NCI-H187 (cell line): Measurements from ENCODE around the gene HBA2.
"Not testable (repeated sequence)": the region's sequence is repeated elsewhere in the genome, so short reads cannot be mapped to it uniquely, and the experiment has no call there.

Experiments used
- DNase-seq, 2 experiments: peaks; one replicate each; lab custom pipeline; 2025; lab: John Stamatoyannopoulos, UW

Gene HBA2

DNA sequence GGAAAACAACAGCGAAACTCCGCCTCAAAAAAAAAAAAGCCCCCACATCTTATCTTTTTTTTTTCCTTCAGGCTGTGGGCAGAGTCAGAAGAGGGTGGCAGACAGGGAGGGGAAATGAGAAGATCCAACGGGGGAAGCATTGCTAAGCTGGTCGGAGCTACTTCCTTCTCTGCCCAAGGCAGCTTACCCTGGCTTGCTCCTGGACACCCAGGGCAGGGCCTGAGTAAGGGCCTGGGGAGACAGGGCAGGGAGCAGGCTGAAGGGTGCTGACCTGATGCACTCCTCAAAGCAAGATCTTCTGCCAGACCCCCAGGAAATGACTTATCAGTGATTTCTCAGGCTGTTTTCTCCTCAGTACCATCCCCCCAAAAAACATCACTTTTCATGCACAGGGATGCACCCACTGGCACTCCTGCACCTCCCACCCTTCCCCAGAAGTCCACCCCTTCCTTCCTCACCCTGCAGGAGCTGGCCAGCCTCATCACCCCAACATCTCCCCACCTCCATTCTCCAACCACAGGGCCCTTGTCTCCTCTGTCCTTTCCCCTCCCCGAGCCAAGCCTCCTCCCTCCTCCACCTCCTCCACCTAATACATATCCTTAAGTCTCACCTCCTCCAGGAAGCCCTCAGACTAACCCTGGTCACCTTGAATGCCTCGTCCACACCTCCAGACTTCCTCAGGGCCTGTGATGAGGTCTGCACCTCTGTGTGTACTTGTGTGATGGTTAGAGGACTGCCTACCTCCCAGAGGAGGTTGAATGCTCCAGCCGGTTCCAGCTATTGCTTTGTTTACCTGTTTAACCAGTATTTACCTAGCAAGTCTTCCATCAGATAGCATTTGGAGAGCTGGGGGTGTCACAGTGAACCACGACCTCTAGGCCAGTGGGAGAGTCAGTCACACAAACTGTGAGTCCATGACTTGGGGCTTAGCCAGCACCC is 2.6 kb downstream of the HBA2 start:
- no peak for DNase-seq

DNA sequence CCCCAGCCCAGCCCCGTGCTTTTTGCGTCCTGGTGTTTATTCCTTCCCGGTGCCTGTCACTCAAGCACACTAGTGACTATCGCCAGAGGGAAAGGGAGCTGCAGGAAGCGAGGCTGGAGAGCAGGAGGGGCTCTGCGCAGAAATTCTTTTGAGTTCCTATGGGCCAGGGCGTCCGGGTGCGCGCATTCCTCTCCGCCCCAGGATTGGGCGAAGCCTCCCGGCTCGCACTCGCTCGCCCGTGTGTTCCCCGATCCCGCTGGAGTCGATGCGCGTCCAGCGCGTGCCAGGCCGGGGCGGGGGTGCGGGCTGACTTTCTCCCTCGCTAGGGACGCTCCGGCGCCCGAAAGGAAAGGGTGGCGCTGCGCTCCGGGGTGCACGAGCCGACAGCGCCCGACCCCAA is 3.3 kb downstream of the HBA2 start:
- not testable (repeated sequence) for DNase-seq

DNA sequence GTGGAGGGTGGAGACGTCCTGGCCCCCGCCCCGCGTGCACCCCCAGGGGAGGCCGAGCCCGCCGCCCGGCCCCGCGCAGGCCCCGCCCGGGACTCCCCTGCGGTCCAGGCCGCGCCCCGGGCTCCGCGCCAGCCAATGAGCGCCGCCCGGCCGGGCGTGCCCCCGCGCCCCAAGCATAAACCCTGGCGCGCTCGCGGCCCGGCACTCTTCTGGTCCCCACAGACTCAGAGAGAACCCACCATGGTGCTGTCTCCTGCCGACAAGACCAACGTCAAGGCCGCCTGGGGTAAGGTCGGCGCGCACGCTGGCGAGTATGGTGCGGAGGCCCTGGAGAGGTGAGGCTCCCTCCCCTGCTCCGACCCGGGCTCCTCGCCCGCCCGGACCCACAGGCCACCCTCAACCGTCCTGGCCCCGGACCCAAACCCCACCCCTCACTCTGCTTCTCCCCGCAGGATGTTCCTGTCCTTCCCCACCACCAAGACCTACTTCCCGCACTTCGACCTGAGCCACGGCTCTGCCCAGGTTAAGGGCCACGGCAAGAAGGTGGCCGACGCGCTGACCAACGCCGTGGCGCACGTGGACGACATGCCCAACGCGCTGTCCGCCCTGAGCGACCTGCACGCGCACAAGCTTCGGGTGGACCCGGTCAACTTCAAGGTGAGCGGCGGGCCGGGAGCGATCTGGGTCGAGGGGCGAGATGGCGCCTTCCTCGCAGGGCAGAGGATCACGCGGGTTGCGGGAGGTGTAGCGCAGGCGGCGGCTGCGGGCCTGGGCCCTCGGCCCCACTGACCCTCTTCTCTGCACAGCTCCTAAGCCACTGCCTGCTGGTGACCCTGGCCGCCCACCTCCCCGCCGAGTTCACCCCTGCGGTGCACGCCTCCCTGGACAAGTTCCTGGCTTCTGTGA is 4.1 kb downstream of the HBA2 start, which contains the start of gene HBA1:
TSS of gene HBA1 (plus strand) at position 204 of the 906 bp plus-strand sequence. CDS start at position 241, 37 bp downstream.
- DNase-seq: not testable (repeated sequence)

DNA sequence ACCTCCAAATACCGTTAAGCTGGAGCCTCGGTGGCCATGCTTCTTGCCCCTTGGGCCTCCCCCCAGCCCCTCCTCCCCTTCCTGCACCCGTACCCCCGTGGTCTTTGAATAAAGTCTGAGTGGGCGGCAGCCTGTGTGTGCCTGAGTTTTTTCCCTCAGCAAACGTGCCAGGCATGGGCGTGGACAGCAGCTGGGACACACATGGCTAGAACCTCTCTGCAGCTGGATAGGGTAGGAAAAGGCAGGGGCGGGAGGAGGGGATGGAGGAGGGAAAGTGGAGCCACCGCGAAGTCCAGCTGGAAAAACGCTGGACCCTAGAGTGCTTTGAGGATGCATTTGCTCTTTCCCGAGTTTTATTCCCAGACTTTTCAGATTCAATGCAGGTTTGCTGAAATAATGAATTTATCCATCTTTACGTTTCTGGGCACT is 4.7 kb downstream of the HBA2 start:
- DNase-seq: no peak

DNA sequence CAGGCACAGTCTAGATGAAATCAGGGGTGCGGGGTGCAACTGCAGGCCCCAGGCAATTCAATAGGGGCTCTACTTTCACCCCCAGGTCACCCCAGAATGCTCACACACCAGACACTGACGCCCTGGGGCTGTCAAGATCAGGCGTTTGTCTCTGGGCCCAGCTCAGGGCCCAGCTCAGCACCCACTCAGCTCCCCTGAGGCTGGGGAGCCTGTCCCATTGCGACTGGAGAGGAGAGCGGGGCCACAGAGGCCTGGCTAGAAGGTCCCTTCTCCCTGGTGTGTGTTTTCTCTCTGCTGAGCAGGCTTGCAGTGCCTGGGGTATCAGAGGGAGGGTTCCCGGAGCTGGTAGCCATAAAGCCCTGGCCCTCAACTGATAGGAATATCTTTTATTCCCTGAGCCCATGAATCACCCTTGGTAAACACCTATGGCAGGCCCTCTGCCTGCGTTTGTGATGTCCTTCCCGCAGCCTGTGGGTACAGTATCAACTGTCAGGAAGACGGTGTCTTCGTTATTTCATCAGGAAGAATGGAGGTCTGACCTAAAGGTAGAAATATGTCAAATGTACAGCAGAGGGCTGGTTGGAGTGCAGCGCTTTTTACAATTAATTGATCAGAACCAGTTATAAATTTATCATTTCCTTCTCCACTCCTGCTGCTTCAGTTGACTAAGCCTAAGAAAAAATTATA is 5.4 kb downstream of the HBA2 start:
- no peak for DNase-seq

DNA sequence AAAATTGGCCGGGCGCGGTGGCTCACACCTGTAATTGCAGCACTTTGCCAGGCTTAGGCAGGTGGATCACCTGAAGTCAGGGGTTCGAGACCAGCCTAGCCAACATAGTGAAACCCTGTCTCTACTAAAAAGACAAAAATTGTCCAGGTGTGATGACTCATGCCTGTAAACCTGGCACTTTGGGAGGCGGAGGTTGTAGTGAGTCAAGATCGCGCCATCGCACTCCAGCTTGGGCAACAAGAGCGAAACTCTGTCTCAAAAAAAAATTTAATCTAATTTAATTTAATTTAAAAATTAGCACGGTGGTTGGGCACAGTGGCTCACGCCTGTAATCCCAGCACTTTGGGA is 6.0 kb downstream of the HBA2 start:
- DNase-seq: no peak

DNA sequence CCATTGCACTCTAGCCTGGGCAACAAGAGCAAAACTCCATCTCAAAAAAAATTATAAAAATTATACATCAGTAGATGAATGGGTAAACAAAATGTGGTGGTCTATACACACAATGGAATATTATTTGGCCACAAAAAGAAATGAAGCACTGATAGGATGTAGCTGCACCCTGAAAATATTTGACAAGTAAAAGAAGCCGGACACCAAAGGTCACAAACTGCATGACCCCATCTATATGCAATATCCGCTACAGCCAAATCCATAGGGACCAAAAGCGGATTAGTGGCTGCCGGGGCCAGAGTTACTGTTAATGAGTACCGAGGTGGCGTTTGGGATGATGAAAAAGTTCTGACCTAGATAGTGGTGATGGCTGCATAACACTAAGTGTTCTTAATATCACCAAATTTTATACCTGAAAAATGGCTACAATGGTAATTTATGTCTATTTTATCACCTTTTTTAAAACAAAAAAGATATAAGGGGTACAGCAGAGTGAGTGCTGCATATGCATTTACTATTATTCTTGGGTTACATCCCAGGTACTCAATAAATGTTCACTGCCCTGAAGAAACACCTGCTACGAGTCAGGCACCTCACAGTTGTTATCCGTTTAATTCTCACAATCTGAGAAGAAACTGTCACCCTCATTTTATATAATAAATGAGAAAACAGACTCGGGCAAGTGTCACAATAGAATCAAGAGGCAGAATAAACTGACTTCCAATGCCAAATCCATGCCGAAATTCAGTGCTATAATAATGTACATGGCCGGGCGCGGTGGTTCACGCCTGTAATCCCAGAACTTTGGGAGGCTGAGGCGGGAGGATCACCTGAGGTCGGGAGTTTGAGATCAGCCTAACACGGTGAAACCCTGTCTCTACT is 6.8 kb downstream of the HBA2 start:
- DNase-seq: no peak

DNA sequence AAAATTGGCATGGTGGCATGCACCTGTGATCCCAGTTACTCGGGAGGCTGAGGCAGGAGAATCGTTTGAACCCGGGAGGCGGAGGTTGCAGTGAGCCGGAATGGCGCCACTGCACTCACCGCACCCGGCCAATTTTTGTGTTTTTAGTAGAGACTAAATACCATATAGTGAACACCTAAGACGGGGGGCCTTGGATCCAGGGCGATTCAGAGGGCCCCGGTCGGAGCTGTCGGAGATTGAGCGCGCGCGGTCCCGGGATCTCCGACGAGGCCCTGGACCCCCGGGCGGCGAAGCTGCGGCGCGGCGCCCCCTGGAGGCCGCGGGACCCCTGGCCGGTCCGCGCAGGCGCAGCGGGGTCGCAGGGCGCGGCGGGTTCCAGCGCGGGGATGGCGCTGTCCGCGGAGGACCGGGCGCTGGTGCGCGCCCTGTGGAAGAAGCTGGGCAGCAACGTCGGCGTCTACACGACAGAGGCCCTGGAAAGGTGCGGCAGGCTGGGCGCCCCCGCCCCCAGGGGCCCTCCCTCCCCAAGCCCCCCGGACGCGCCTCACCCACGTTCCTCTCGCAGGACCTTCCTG is 7.5 kb downstream of the HBA2 start, which contains the start of gene HBQ1:
TSS of gene HBQ1 (plus strand) at position 359 of the 575 bp plus-strand sequence. CDS start at position 387, 28 bp downstream.
- no peak for DNase-seq

DNA sequence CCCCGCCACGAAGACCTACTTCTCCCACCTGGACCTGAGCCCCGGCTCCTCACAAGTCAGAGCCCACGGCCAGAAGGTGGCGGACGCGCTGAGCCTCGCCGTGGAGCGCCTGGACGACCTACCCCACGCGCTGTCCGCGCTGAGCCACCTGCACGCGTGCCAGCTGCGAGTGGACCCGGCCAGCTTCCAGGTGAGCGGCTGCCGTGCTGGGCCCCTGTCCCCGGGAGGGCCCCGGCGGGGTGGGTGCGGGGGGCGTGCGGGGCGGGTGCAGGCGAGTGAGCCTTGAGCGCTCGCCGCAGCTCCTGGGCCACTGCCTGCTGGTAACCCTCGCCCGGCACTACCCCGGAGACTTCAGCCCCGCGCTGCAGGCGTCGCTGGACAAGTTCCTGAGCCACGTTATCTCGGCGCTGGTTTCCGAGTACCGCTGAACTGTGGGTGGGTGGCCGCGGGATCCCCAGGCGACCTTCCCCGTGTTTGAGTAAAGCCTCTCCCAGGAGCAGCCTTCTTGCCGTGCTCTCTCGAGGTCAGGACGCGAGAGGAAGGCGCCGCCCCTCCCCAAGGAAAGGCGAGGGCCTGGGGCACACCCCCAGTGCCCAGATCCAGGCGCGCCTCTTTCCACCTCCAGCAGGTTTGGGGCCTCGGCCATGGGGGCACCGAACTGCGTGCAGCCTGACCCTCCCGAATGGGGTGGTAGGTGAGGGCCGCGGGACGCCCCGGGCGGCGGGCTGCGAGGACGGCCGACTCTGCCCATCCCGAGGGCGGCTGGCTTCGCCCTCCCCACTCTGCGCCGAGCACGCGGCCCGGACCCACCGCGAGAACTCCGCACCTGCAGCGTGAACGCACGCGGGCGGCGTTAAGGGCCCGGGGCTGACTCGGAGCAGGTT is 8.2 kb downstream of the HBA2 start:
- peak; percentile 40 to 57 for DNase-seq

DNA sequence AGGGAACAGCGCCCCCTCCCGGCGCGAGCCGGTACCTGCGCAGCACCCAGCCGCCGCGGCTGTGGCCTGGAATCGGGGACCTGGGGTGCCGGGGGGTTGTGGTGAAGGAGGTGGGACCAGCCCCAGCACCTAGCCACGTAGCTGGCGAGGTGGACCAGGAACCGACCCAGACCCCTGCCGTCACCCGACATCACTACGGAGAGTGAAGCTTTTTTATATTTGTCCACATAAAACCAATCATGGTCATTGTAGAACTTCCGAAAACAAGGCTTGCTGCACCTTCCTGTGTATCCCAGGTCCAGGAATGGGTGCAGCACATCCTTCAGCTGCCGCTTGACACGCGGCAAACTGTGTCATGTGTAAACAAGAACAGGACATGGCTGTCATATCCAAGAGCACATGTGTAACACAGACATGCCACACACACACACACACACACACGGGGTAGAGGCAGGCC is 8.9 kb downstream of the HBA2 start:
- DNase-seq: no peak

DNA sequence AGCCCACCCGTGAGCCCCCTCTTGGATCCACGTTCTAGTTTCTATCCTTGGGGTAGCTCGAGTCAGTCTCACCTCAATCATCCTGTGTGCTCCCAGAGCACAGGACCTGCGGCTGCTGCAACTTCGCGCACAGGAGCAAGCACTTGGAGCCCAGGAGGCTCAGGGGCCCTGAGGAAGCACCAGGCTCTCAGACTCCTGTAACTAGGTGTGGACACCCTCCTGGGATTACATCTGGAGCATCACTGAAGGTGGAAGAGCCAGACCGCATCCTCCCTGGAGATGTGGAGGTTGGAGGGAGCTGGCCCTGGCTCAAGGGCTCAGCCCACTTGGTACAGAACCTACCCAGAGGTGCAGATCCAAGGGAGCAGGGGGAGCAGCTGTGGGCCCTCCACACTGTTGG is 10.3 kb downstream of the HBA2 start:
- no peak for DNase-seq

DNA sequence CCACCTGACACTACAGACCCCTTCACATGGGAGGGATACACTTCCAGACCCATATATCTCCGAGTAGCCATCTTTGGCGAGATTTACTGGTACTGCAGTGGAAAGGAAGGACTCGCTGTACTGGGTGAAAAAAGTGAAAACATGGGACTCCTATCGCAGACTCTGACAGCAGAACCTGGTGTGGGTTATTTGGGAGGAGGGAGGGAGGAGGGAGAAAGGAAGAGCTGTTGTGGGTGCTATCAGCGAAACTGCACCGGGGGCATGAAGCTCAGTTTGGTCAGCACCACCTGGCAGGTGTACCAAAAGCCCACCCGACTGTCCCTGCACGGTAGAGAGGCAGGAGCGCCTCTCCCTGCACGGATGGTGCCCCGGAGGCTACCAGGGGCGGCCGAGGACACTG is 12.5 kb downstream of the HBA2 start:
- DNase-seq: no peak

DNA sequence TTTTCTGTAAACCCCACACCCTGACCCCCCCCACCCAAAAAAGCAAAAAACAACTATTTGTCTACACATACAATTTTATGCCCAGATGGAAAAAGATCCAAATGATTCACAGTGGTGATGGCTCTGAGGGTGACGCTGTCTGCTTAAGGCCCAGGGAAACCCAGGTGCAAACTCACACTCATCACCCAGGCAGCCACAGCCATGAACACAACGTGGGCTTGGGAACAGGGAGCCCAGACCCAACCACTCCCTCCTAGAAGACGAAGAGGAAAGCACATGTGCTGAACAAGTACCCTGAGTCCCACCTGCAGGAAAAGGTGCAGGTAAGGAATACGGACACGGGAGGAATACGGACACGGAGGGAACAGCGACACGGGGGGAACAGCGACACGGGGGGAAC is 13.0 kb downstream of the HBA2 start:
- no peak for DNase-seq

DNA sequence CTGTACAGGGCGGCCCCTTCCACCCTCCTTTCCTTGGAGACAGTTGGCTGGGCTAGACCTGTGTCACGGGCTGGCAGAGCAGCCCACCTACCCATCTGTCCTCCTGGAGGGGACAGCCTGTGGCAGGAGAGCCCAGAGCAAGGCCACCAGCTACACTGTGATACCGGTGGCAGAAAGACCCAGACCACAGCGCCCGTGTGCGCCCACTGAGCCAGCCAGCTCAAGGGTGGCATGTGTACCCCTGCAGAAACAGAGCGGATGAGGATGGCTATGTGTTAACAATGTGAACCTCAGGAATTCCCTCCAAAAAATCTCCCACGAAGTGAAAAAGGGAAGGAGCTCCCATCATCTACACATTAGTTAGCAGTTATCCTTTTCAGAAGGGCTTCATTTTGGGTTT is 14.7 kb downstream of the HBA2 start:
- DNase-seq: no peak

DNA sequence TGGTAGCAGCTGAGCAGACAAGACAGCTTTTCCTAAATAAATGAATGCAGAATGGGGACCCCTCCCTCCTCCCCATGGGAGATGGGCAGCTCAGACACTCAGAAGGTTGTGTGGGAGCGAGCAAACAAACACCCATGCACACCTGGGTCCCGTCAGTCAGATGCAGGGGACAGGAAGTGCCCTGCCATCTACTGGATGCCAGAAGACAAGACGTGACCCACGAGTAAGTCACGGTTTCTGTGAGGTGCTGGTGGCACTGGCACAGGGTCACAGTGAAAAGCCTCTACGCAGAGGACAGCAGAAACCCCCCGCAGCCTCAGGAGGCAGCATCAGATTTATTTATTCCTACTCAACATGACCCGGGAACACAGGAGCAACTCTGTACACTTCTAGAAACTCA is 16.0 kb downstream of the HBA2 start:
- DNase-seq: no peak

DNA sequence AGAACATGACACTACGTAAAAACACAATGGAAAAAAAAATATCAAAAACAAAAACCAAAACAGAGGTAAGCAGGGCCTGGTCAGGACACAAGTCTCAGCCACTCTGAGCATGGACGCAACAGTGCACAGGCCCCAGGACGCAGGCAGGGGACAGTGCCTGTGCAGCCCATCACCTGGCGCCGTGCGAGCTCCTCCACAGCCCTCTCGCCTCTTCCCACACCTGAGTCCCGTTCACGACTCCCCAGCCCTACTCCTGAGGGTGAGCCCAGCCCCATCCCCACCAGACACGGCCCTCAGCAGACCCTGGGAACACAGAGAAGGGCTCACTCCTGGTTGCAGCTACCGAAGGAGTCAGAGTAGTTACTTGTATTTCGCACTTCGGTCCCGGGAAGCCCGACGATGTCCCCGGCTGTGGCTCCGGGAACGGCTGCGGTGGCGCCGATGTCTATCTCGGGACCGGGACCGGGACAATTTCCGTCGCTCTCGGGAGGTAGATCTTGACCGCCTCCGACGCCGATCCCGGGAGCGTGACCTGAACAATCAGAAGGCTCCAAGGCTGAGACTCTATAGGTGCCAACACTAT is 17.0 kb downstream of the HBA2 start:
- no peak for DNase-seq

DNA sequence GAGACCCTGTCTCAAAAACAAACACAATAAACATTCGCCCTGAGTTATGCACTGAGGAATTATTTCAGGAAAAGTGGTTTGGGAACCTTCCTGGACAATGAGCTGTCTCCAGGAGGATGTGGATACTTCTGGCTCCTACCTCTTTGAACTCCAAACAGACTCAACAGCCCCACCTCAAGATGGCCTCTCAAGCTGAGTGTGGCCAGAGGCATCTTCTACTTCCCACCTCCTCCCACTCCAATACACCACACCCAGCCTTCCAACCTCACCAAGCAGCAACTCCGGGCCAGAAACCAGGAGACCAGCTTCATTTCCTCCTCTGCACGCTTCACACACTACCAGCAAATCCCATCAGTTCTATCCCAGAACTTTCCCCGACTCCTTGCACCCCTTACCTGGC is 19.2 kb downstream of the HBA2 start:
- DNase-seq: no peak

DNA sequence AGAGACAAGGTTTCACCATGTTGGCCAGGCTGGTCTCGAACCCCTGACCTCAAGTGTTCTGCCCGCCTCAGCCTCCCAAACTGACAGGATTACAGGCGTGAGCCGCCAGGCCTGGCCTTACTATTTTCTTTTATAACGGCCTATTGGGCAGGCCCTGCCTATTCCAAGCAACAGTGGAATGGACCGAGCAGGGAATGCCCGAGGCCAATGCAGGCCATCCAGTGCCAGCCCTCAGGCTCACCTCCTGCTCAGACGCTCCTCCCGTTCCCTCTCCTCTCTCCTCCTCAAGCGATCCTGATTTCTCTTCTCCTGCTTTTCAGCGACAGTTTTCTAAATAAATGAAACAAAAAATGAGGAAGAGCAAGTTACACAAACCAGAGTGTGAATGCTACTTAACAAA is 20.0 kb downstream of the HBA2 start:
- no peak for DNase-seq

DNA sequence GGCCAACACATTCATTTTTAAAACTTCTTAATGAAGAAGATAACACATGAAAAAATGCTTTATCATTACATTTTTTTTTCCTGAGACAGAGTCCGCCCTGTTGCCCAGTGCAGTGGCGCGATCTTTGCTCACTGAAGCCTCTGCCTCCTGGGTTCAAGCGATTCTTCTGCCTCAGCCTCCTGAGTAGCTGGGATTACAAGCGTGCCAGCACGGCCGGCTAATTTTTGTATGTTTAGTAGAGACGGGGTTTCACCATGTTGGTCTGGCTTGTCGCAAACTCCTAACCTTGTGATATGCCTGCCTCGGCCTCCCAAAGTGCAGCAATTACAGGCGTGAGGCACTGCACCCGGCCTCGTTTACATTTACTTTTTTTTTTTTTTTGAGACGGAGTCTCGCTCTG is 20.8 kb downstream of the HBA2 start:
- DNase-seq: no peak
